K562 (cell line): Measurements from ENCODE around the gene GATA6. TPM values are rescaled to one million over a fixed set of nuclear protein-coding genes. Genes with fewer than 3 reads are reported as not detected.

ENCODE experiments used
- CCNT2 ChIP-seq: IDR thresholded peaks from 2 replicates; pipeline ENCODE4 v1.6.1; 2011; ENCODE audit warnings: borderline replicate concordance, low read depth, mild to moderate bottlenecking, moderate library complexity, mixed read lengths, low read length; ENCODE audit not compliant: insufficient read length; ENCODE audit errors: extremely low read depth
- CREM ChIP-seq: IDR thresholded peaks from 2 replicates; pipeline ENCODE4 v1.6.1; 2014; ENCODE audit warnings: antibody characterized with exemption, low read depth
- DMBX1 ChIP-seq: fragments of 250-450 bp; sonication (Bioruptor Pico); IDR thresholded peaks from 2 replicates; pipeline ENCODE4 v1.8.0; 2022; ENCODE audit warnings: inconsistent platforms, mild to moderate bottlenecking, moderate library complexity, borderline replicate concordance
- FOXK2 ChIP-seq, 2 experiments: fragments of 450-650 bp; IDR thresholded peaks in 1 of 2; conservative IDR thresholded peaks in 1 of 2; 2 replicates each; pipeline ENCODE4 v1.6.1; 2016; ENCODE audit warnings: low read depth in 2 of 2, mild to moderate bottlenecking in 1 of 2
- GABPA ChIP-seq: fragments of 200-800 bp; sonication (Bioruptor generic); conservative IDR thresholded peaks from 2 replicates; pipeline ENCODE4 v1.6.1; 2016; ENCODE audit warnings: low read depth, missing genetic modification characterization, missing compliant biosample characterization
- GATAD2B ChIP-seq: fragments of 450-650 bp; IDR thresholded peaks from 2 replicates; pipeline ENCODE4 v1.6.1; 2017; ENCODE audit warnings: mild to moderate bottlenecking, borderline replicate concordance
- KLF16 ChIP-seq: IDR thresholded peaks from 2 replicates; pipeline ENCODE4 v1.6.1; 2016; ENCODE audit warnings: antibody characterized with exemption
- MYC ChIP-seq, 2 experiments: fragments of 250-450 bp in 1 of 2; sonication (Bioruptor Pico) in 1 of 2; IDR thresholded peaks; 2 replicates each; pipeline versions ENCODE4 v1.5.1 to v1.6.1; 2012 to 2021; ENCODE audit warnings: low read depth in 2 of 2, borderline replicate concordance in 1 of 2, improper control_type of control experiment in 1 of 2, low read length in 1 of 2, mild to moderate bottlenecking in 1 of 2, moderate library complexity in 1 of 2
- NCOR1 ChIP-seq: fragments of 450-650 bp; IDR thresholded peaks from 2 replicates; pipeline ENCODE4 v1.6.1; 2016; ENCODE audit warnings: mild to moderate bottlenecking, moderate library complexity
- PML ChIP-seq: IDR thresholded peaks from 2 replicates; pipeline ENCODE4 v1.6.1; 2012; ENCODE audit warnings: low read length, inconsistent platforms
- POLR2AphosphoS5 ChIP-seq: IDR thresholded peaks from 2 replicates; pipeline ENCODE4 v1.6.1; 2011; ENCODE audit warnings: mild to moderate bottlenecking, low read depth, low read length, moderate library complexity; ENCODE audit not compliant: control insufficient read depth, insufficient read depth
- PTBP1 ChIP-seq: fragments of 200-400 bp; formaldehyde crosslinking; IDR thresholded peaks from 2 replicates; pipeline ENCODE4 v1.6.1; 2017; ENCODE audit warnings: low read depth, low read length
- TAF1 ChIP-seq: IDR thresholded peaks from 2 replicates; pipeline ENCODE4 v1.6.1; 2011; ENCODE audit warnings: mild to moderate bottlenecking, low read length, moderate library complexity; ENCODE audit not compliant: insufficient read depth, control insufficient read depth, severe bottlenecking; ENCODE audit errors: extremely low read depth
- ZNF175 ChIP-seq: fragments of 200-800 bp; sonication (Bioruptor generic); IDR thresholded peaks from 2 replicates; pipeline ENCODE4 v1.6.1; 2016; ENCODE audit warnings: low read depth, mild to moderate bottlenecking, missing genetic modification characterization, missing compliant biosample characterization
- ZNF384 ChIP-seq: IDR thresholded peaks from 2 replicates; pipeline ENCODE4 v1.6.1; 2012; ENCODE audit warnings: low read depth, low read length, improper control_type of control experiment
- ZNF408 ChIP-seq: fragments of 250-450 bp; sonication (Bioruptor Pico); IDR thresholded peaks from 2 replicates; pipeline ENCODE4 v1.4.0; 2020; ENCODE audit warnings: low read depth, mild to moderate bottlenecking, moderate library complexity
- polyA plus RNA-seq, 8 experiments: library from polyadenylated mRNA; depleted of rRNA in 4 of 8; stranded (reverse) in 5 of 8; unstranded in 3 of 8; fragments of >200 nt; fragmentation: Nextera tagmentation in 2 of 8; fragmentation: Illumina TruSeq in 1 of 8; extraction: Ambion mirVana in 2 of 8; extraction: Trizol in 1 of 8; gene quantifications; 2 replicates each; pipeline versions ENCODE4 v1.2.1 to v1.2.3, GENCODE V29; 2011 to 2014; ENCODE audit warnings: inconsistent platforms in 1 of 8, missing spikeins in 1 of 8
- total RNA-seq, 7 experiments: library from RNA; depleted of rRNA in 6 of 7; stranded (reverse); fragments of >200 nt in 6 of 7; fragmentation: Illumina TruSeq in 2 of 7; extraction: Trizol in 2 of 7; gene quantifications; 2 replicates each; pipeline versions ENCODE4 v1.2.1 to v1.2.3, GENCODE V29; 2011 to 2021; ENCODE audit warnings: low replicate concordance in 1 of 7
- TF ChIP-seq, protein P1 (sequence below): fragments of 200-800 bp; sonication (Bioruptor generic); IDR thresholded peaks from 2 replicates; pipeline ENCODE4 v1.6.1; 2017; ENCODE audit warnings: missing genetic modification characterization, missing compliant biosample characterization
- TF ChIP-seq, protein P2 (sequence below): fragments of 450-650 bp; formaldehyde crosslinking; IDR thresholded peaks from 2 replicates; pipeline ENCODE4 v1.4.0; 2022; ENCODE audit warnings: mild to moderate bottlenecking, moderate library complexity
- TF ChIP-seq, protein P3 (sequence below): sonication (generic); formaldehyde crosslinking; IDR thresholded peaks from 2 replicates; pipeline ENCODE4 v1.8.0; 2022; ENCODE audit warnings: mild to moderate bottlenecking, low read depth, missing genetic modification reagents
- TF ChIP-seq, protein P4 (sequence below): fragments of 450-650 bp; IDR thresholded peaks from 2 replicates; pipeline ENCODE4 v1.6.1; 2018; ENCODE audit not compliant: partially characterized antibody

Gene GATA6
- total and polyA plus RNA-seq, 9 of the 15 experiments (the other 6 are each of a cell fraction or from before 2014, with no cell fraction given) = 0.01 to 0.24 (median 0.16) TPM; not detected in 5

DNA sequence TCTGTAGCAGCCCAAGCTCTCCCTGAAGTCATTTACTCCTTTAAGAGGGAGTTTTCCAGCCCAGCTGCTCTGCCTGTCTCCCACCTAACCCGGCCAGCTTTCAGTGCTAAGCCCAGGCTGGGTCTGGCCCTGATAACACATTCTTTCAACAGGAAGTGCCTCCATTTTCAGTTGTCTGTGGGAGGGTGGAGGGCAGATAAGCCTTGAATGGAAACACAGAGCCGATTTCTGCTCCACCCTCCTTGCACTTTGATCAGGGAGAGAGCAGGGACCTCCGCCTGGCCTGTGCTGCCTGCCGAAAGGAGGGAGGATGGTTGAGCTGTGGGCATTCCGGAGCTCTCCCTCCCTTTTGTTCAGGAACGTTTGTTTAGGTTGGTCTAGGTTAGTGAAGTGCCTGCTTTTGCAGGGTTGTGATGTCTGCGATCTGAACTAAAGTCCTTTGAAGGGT lies 24.8 kb downstream of the GATA6 start (continued):
- TF ChIP-seq, protein P1, sequence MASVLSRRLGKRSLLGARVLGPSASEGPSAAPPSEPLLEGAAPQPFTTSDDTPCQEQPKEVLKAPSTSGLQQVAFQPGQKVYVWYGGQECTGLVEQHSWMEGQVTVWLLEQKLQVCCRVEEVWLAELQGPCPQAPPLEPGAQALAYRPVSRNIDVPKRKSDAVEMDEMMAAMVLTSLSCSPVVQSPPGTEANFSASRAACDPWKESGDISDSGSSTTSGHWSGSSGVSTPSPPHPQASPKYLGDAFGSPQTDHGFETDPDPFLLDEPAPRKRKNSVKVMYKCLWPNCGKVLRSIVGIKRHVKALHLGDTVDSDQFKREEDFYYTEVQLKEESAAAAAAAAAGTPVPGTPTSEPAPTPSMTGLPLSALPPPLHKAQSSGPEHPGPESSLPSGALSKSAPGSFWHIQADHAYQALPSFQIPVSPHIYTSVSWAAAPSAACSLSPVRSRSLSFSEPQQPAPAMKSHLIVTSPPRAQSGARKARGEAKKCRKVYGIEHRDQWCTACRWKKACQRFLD = peak; percentile 95
- TF ChIP-seq, protein P2, sequence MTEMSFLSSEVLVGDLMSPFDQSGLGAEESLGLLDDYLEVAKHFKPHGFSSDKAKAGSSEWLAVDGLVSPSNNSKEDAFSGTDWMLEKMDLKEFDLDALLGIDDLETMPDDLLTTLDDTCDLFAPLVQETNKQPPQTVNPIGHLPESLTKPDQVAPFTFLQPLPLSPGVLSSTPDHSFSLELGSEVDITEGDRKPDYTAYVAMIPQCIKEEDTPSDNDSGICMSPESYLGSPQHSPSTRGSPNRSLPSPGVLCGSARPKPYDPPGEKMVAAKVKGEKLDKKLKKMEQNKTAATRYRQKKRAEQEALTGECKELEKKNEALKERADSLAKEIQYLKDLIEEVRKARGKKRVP = no peak; the same call in 1 of the 2 replicates
- TF ChIP-seq DMBX1 (peak; percentile 84), ZNF175 (CRISPR knock-in tag) (0 out of 2 replicates have a peak, but pooled peaks have one; percentile 74), ZNF384 (peak; percentile 50), GATAD2B (0 out of 2 replicates have a peak, but pooled peaks have one; percentile 20), PML (peak; percentile 92), PTBP1 (0 out of 2 replicates have a peak, but pooled peaks have one; percentile 30), POLR2AphosphoS5 (peak; percentile 97), TAF1 (peak; percentile 22), MYC (IDR thresholded peaks at IDR 0.05; ENCODE audit: low read depth, low read length) (peak; percentile 44; the same call in 1 of the 2 replicates), MYC (CRISPR knock-in tag; IDR thresholded peaks at IDR 0.05; ENCODE audit: borderline replicate concordance, low read depth) (no peak), ZNF408 (CRISPR knock-in tag) (no peak), GABPA (tag) (peak; percentile 90), NCOR1 (peak; percentile 96), CCNT2 (peak; percentile 83), KLF16 (peak; percentile 94), CREM (peak; percentile 62; the same call in 1 of the 2 replicates), FOXK2 (conservative IDR thresholded peaks at IDR 0.05 in 1 of 2, IDR thresholded peaks at IDR 0.05 in 1 of 2; ENCODE audit: low read depth in 2 of 2) (peak; percentile 62 to 75; a peak in 2 of 4 replicates)
- TF ChIP-seq, protein P3, sequence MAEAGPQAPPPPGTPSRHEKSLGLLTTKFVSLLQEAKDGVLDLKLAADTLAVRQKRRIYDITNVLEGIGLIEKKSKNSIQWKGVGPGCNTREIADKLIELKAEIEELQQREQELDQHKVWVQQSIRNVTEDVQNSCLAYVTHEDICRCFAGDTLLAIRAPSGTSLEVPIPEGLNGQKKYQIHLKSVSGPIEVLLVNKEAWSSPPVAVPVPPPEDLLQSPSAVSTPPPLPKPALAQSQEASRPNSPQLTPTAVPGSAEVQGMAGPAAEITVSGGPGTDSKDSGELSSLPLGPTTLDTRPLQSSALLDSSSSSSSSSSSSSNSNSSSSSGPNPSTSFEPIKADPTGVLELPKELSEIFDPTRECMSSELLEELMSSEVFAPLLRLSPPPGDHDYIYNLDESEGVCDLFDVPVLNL (CRISPR knock-in tag) = no peak
- TF ChIP-seq, protein P4, sequence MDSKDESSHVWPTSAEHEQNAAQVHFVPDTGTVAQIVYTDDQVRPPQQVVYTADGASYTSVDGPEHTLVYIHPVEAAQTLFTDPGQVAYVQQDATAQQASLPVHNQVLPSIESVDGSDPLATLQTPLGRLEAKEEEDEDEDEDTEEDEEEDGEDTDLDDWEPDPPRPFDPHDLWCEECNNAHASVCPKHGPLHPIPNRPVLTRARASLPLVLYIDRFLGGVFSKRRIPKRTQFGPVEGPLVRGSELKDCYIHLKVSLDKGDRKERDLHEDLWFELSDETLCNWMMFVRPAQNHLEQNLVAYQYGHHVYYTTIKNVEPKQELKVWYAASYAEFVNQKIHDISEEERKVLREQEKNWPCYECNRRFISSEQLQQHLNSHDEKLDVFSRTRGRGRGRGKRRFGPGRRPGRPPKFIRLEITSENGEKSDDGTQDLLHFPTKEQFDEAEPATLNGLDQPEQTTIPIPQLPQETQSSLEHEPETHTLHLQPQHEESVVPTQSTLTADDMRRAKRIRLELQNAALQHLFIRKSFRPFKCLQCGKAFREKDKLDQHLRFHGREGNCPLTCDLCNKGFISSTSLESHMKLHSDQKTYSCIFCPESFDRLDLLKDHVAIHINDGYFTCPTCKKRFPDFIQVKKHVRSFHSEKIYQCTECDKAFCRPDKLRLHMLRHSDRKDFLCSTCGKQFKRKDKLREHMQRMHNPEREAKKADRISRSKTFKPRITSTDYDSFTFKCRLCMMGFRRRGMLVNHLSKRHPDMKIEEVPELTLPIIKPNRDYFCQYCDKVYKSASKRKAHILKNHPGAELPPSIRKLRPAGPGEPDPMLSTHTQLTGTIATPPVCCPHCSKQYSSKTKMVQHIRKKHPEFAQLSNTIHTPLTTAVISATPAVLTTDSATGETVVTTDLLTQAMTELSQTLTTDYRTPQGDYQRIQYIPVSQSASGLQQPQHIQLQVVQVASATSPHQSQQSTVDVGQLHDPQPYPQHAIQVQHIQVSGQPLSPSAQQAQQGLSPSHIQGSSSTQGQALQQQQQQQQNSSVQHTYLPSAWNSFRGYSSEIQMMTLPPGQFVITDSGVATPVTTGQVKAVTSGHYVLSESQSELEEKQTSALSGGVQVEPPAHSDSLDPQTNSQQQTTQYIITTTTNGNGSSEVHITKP = peak; percentile 15
